HepG2 (cell line): ENCODE data around the gene SMIM43.

ENCODE experiments used
- ELF3 ChIP-seq: IDR thresholded peaks from 2 replicates; pipeline ENCODE4 v1.6.1; 2016; ENCODE audit warnings: missing genetic modification reagents, missing compliant biosample characterization
- FOSL2 ChIP-seq: sonication (generic); formaldehyde crosslinking; IDR thresholded peaks from 2 replicates; pipeline ENCODE4 v1.4.0; 2020; ENCODE audit warnings: missing genetic modification reagents
- KLF16 ChIP-seq, 2 experiments: sonication (generic) in 1 of 2; formaldehyde crosslinking in 1 of 2; IDR thresholded peaks; 2 replicates each; pipeline versions ENCODE4 v1.6.1 to v1.8.0; 2016 to 2023; ENCODE audit warnings: missing genetic modification reagents in 2 of 2, missing compliant biosample characterization in 1 of 2
- YY1 ChIP-seq: IDR thresholded peaks from 2 replicates; pipeline ENCODE4 v1.6.1; 2011; ENCODE audit warnings: low read length, low read depth, moderate library complexity, mild to moderate bottlenecking; ENCODE audit not compliant: insufficient read depth, insufficient replicate concordance
- ZKSCAN1 ChIP-seq: fragments of 150-350 bp; IDR thresholded peaks from 2 replicates; pipeline ENCODE4 v1.6.1; 2014; ENCODE audit warnings: low read length
- TF ChIP-seq, protein P1 (sequence below): sonication (generic); formaldehyde crosslinking; IDR thresholded peaks from 2 replicates; pipeline ENCODE4 v1.4.0; 2020; ENCODE audit warnings: missing genetic modification reagents

GRCh38 chr4:121760205-121760604, 4.8 kb downstream of the SMIM43 start:
- TF ChIP-seq ELF3: no peak
- TF ChIP-seq KLF16 (CRISPR knock-in tag; IDR thresholded peaks at IDR 0.05): no peak
- TF ChIP-seq, protein P1, sequence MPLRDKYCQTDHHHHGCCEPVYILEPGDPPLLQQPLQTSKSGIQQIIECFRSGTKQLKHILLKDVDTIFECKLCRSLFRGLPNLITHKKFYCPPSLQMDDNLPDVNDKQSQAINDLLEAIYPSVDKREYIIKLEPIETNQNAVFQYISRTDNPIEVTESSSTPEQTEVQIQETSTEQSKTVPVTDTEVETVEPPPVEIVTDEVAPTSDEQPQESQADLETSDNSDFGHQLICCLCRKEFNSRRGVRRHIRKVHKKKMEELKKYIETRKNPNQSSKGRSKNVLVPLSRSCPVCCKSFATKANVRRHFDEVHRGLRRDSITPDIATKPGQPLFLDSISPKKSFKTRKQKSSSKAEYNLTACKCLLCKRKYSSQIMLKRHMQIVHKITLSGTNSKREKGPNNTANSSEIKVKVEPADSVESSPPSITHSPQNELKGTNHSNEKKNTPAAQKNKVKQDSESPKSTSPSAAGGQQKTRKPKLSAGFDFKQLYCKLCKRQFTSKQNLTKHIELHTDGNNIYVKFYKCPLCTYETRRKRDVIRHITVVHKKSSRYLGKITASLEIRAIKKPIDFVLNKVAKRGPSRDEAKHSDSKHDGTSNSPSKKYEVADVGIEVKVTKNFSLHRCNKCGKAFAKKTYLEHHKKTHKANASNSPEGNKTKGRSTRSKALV: no peak
- TF ChIP-seq ZKSCAN1: no peak
- no peak for TF ChIP-seq FOSL2 (CRISPR knock-in tag)
- no peak for TF ChIP-seq YY1
